GM12801 (cell line): Measurements from ENCODE around the gene KANSL1L.

Experiments
- TF ChIP-seq, protein P1 (sequence below): IDR thresholded peaks from one replicate; pipeline ENCODE4 v1.5.1; 2011; ENCODE audit warnings: control low read depth; ENCODE audit not compliant: insufficient read length; ENCODE audit errors: extremely low read depth

KANSL1L gene

DNA sequence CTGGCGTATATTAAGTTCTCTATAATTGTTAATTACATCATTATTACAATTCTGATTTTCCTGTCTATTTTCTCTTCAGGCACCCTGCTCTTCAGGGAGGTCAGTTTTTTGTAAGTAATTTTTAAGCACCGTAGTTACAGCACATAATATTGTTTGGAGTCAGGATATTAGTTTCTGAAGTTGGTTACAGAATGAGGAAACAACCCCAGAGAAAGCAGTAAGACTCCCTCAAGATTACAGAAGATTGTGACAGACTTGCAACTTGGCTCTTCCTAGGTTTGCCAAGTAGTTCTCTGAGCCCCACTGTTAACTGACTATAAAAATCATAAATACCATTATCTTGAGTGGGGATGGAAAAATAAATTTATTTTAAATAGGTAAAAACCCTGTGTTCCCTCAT lies 167.8 kb downstream of the KANSL1L start:
- TF ChIP-seq, protein P1, sequence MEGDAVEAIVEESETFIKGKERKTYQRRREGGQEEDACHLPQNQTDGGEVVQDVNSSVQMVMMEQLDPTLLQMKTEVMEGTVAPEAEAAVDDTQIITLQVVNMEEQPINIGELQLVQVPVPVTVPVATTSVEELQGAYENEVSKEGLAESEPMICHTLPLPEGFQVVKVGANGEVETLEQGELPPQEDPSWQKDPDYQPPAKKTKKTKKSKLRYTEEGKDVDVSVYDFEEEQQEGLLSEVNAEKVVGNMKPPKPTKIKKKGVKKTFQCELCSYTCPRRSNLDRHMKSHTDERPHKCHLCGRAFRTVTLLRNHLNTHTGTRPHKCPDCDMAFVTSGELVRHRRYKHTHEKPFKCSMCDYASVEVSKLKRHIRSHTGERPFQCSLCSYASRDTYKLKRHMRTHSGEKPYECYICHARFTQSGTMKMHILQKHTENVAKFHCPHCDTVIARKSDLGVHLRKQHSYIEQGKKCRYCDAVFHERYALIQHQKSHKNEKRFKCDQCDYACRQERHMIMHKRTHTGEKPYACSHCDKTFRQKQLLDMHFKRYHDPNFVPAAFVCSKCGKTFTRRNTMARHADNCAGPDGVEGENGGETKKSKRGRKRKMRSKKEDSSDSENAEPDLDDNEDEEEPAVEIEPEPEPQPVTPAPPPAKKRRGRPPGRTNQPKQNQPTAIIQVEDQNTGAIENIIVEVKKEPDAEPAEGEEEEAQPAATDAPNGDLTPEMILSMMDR, result no peak

DNA sequence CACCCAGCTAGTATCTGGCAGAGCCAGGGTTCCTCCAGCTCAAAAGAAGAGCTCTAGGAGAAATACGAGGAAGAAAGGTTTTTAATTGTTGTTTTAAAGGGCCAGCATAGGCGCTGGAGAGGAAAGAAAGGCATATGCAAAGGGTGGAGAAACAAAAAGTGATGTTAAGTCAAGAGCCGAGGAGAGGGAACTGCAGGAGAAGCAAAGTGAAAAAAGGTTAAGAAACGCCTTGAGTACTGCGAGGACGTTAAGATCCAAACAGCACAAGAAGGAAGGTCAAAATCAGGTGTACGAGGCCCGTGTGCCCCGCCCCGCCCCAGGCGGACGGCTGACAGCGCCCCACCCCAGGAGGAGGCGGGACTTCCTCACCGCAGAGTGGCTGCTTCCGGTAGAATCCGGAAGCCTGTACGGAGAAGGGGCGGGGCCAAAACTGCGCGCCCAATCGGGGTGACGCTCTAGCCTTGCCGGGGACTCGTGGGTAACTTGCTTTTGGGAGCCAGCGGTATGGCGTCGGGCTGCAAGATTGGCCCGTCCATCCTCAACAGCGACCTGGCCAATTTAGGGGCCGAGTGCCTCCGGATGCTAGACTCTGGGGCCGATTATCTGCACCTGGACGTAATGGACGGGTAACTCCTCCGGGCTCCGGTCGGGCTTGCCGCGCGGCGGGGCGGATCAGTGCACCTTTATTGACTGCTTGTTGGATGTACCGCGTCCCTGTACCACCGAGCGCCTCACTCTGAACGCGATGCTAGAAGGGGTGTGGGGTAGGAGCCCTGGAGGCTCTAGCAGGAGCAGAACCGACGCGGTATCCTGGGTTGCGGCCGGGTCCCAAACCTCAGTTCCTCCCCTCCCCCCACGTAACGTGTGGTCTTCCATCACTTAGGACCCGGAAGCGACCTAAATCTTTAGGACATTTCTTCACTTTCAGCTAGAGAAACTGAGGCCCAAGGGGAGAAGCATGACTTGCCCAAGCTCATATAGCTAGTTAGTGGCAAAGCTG lies 168.8 kb downstream of the KANSL1L start, which contains the start of gene RPE:
TSS of gene RPE (plus strand) at position 481 of the 1,000 bp plus-strand sequence. CDS start at position 505, 24 bp downstream.
- TF ChIP-seq, protein P1, result no peak

DNA sequence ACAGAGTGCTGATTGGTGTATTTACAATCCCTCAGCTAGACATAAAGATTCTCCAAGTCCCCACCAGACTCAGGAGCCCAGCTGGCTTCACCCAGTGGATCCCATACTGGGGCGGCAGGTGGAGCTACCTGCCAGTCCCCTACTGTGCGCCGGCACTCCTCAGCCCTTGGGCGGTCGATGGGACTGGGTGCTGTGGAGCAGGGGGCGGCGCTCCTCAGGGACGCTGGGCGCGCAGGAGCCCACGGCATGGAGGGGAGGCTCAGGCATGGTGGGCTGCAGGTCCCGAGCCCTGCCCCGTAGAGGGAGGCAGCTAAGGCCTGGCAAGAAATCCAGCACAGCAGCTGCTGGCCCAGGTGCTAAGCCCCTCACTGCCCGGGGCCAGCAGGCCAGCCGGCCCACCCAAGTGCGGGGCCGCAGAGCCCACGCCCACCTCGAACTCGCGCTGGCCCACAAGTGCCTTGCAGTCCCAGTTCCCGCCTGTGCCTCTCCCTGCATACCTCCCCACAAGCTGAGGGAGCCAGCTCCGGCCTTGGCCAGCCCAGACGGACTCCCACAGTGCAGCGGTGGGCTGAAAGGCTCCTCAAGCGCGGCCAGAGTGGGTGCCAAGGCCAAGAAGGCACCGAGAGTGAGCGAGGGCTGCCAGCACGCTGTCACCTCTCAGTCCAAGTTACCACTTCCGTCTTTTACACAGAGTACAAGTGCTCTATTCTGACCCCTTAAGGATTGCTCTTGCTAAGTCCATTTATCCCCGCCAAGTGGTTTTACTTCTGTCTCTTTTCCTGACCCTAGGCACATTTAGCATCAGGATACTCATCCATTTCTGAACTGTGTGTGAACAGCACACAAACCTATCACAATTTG lies 170.5 kb downstream of the KANSL1L start:
- TF ChIP-seq, protein P1, result no peak

DNA sequence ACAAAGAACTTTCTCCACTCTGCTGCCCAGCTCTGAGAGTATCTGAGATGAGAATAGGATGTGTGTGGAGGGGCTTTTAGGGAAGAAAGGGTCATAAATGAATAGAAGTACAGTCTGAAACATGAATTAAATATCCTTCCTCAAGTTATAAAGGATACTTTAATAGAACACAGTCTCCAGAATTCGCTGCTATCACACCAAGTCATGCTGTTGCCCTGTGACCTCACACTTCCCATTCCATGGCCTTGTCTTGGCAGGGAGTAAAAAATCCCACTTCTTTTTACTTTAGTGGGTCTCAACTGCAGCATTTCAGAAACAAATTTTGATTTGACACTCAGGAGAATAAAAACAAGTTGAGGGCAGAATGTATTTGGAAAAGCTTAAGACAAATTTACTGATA lies 172.6 kb downstream of the KANSL1L start:
- TF ChIP-seq, protein P1, result no peak

DNA sequence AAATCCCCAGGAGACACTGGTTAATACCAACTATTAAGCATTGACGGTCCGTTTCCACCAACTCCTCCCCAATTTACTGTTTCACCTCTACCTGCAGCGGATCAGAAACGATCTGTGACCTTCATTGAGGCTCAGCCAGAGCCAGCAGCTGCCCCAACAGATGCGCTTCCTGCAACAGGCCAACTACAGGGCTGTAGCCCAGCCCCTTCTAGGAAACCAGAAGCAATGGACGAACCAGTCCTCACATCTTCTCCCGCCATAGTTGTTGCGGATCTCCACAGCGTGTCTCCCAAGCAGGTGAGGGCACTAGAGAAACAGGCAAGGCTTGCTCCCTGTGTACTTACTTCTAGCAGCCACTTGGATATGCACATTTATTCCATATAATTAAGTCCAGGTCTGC lies 177.2 kb downstream of the KANSL1L start:
- TF ChIP-seq, protein P1, result no peak

DNA sequence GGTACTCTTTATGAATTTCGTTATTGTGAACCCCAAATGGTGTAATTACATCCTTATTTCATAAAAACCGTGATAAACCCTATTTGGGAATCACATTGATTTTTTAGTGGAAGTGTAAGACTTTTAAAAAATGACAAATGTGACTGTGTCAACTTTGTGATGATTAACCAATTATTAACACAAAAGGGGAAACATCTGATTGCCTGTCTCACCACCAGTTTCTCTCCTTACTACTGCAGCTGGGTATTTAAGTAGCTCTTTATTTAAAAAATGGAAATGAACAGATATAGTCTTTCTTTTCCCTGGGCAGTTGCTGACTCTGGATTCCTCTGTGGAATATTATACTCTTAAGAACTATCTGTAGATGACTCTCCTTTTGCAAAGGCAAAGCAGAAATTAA lies 180.4 kb downstream of the KANSL1L start:
- TF ChIP-seq, protein P1, result no peak

DNA sequence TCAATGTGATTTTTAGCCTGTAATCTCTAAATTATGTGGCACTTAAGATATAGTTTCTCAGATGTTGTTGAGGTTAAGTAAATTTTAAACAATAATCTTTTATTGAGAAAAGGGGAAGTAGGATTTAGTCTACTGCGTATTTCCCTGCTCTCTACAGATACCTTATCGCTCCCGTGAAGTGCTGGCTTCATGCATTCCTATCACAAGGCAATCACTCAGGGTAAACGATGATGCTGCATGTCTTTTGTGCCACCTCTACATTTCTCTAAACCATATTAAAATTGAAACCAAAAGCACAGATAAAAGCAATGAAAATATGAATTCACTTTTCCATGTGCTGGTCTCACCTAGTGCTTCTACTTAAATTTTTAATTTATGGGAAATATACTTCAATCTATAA lies 183.2 kb downstream of the KANSL1L start:
- TF ChIP-seq, protein P1, result no peak
